ENCODE results near the gene S100A13. TPM values are rescaled to one million over a fixed set of nuclear protein-coding genes. Genes with fewer than 3 reads are reported as not detected.

Gene S100A13
- total and polyA plus RNA-seq, 8 donors, result 18.7 to 271 (median 43.1) TPM

DNA sequence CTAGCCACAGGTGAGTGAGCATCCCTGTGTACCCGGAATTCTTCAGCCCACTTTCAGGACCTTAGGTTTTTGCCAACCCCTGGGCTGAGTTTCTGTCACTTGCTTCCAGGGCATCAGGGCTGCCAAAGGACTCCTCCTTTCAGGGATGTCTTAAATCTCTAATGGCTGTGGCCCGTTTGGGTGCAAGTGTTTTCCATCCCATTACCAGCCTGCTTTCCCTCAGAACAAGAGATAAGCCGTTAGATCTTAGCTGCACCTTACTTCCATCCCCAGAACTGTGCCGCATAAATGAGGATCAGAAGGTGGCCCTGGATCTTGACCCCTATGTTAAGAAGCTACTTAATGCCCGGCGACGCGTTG, 31.9 kb upstream of the S100A13 start:
- Histone ChIP-seq H3K27ac (peak overlapping the region; percentile 90 to 98 (median 95)), H3K27me3 (no peaks in the 10 kb centered on the region), H3K9me3 (no peaks in the 10 kb centered on the region), H3K4me1 (peaks cover 5 to 30% (median 18%) of the 10 kb centered on the region in 4 donors), H3K4me3 (peak overlapping the region; percentile 67 to 78 (median 76)), H3K36me3 (peaks cover 33 to 41% (median 38%) of the 10 kb centered on the region in 4 donors)
- TF ChIP-seq POLR2A (IDR thresholded peaks at IDR 0.05) (no peak), EP300 (IDR thresholded peaks at IDR 0.05) (no peak), POLR2AphosphoS5 (IDR thresholded peaks at IDR 0.05) (no peak)
- TF ChIP-seq, protein P1, sequence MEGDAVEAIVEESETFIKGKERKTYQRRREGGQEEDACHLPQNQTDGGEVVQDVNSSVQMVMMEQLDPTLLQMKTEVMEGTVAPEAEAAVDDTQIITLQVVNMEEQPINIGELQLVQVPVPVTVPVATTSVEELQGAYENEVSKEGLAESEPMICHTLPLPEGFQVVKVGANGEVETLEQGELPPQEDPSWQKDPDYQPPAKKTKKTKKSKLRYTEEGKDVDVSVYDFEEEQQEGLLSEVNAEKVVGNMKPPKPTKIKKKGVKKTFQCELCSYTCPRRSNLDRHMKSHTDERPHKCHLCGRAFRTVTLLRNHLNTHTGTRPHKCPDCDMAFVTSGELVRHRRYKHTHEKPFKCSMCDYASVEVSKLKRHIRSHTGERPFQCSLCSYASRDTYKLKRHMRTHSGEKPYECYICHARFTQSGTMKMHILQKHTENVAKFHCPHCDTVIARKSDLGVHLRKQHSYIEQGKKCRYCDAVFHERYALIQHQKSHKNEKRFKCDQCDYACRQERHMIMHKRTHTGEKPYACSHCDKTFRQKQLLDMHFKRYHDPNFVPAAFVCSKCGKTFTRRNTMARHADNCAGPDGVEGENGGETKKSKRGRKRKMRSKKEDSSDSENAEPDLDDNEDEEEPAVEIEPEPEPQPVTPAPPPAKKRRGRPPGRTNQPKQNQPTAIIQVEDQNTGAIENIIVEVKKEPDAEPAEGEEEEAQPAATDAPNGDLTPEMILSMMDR (IDR thresholded peaks at IDR 0.05), result no peak
- DNase-seq, result no peak
- intact Hi-C loops (cut with DNase I; ENCODE audit: low total_unique reads), result no loop called here
- 18 to 33% (median 26%) methylated on average over 7 to 8 of the region's 8 CpGs for WGBS, 5 donors

DNA sequence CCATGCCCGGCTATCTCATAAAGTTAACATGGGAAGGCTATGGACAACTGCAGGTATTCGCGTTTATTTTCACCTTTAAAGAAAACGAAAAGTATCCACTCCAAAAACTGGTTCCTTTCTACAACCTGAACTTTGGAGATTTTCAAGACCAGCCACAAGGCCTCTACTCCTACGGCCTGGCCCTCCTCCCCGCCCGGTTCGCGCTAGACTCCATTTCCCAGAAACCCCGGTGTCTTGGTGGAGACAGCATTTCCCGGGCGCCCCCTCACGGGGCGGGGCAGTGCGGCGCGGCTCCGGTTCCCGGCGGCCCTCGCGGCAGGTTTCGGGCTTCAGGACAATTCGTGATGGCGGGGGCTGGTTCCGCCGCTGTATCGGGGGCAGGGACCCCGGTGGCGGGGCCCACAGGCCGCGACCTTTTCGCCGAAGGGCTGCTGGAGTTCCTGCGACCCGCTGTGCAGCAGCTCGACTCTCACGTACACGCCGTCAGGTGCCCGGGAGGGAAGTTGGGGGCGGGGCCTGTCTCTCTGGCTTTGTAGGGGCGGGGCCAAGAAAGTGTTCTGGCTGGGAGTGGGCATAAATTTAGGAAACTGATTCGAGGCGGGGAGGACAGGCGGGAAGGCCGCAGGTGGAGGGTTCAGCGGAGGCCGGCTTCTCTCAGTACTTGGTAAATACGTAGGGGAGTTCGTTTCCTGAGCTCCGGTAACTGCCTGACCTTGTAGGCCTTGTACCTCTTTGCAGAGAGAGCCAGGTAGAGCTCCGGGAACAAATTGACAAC, 31.3 kb upstream of the S100A13 start, which contains the start of gene SNAPIN:
SNAPIN (plus strand) TSS at position 304 of the 775 bp plus-strand sequence; CDS start at position 345, 41 bp downstream.
- Histone ChIP-seq H3K36me3 (peaks cover 27 to 35% (median 32%) of the 10 kb centered on the region in 4 donors), H3K4me1 (peaks cover 5 to 30% (median 18%) of the 10 kb centered on the region in 4 donors), H3K9me3 (no peaks in the 10 kb centered on the region), H3K4me3 (peak within 1 kb of the TSS; percentile 67 to 78 (median 76)), H3K27me3 (no peaks in the 10 kb centered on the region), H3K27ac (peak within 1 kb of the TSS; percentile 90 to 98 (median 95))
- peak; percentile 90 to 97 for DNase-seq
- TF ChIP-seq, protein P1 (IDR thresholded peaks at IDR 0.05), result peak in 2 of 7 experiments; percentile 30 to 32
- TF ChIP-seq EP300 (IDR thresholded peaks at IDR 0.05), result no peak
- TF ChIP-seq POLR2A (IDR thresholded peaks at IDR 0.05), result no peak
- peak; percentile 61 to 85 (median 63) for TF ChIP-seq POLR2AphosphoS5 (IDR thresholded peaks at IDR 0.05)
- intact Hi-C loops (cut with DNase I; ENCODE audit: low total_unique reads), result no loop called here
- 2 to 8% (median 2%) methylated on average over 22 to 53 of the region's 53 CpGs for WGBS, 5 donors

DNA sequence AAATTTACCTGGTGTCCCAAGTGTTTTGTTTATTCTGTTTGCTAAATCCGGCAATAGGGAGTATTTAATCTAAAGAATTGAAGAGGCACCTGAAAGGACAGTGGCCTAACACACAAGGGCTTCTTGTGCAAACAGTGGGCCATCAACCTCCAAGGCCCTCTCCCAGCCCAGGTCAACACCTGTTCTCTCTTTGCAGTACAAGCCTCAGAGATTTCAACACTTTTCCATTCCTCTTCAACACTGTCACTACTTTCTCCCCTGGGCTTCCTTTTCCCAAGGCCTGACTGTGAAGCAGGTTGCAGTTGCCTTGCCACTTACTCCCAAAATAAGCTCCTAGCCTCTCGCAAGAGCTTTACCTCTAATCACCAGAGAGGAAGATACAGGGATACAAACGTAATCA, 28.0 kb upstream of the S100A13 start:
- no peak for DNase-seq

DNA sequence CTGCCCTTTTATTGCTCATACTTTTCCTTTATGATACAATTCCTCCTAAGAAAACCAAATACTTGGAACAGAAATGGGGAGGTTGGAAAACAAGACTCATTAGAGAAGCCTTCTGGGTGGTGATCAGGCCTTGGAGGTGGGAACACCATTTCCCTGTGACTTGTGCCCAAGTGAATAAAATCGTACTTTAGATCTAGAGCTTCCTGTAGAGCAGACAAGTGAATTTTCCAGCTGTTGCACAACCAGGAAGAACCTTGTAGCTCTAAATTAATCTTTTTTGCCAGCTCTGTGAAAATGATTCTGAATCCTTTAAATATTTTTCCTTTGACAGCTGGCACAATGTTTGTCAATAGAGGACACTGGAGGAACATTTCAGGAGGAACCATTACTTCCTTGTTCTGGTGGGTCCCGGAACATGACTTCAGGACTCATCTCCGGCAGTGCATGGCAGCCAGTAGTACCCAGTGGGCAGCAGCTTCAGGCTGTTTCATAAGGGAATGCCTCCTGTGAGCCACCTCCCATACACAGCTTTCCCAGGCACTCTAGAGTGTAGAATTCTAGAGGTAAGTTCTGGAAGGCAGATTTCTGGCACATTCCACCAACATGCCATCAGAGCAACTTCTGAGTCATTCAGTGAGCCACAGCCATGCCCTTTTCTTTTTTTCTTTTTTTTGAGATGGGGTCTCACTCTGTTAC, 25.6 kb upstream of the S100A13 start:
- no peaks in the 10 kb centered on the region for H3K27me3 ChIP-seq
- intact Hi-C loops (cut with DNase I; ENCODE audit: low total_unique reads), result no loop called here
- DNase-seq, result no peak
- H3K4me3 ChIP-seq, result no peak overlapping the region
- TF ChIP-seq POLR2A (IDR thresholded peaks at IDR 0.05) (no peak), POLR2AphosphoS5 (IDR thresholded peaks at IDR 0.05) (no peak), EP300 (IDR thresholded peaks at IDR 0.05) (no peak)
- TF ChIP-seq, protein P1 (IDR thresholded peaks at IDR 0.05), result no peak
- no peaks in the 10 kb centered on the region for H3K36me3 ChIP-seq
- H3K9me3 ChIP-seq, result no peaks in the 10 kb centered on the region
- peaks cover 15 to 38% (median 32%) of the 10 kb centered on the region in 4 donors for H3K4me1 ChIP-seq
- 39 to 68% (median 60%) methylated on average over 3 of the region's 3 CpGs for WGBS, 5 donors
- peak overlapping the region; percentile 23 to 76 (median 35) for H3K27ac ChIP-seq

More for the DNA sequence above, 28.0 kb upstream of the S100A13 start:
- H3K36me3 ChIP-seq, result peaks cover 0 to 4% (median 0%) of the 10 kb centered on the region in 4 donors
- no peaks in the 10 kb centered on the region for H3K9me3 ChIP-seq
- intact Hi-C loops (cut with DNase I; ENCODE audit: low total_unique reads), result no loop called here
- peak overlapping the region in 1 of 5 donors; percentile 5 for H3K27ac ChIP-seq
- H3K4me3 ChIP-seq, result no peak overlapping the region
- no peaks in the 10 kb centered on the region for H3K27me3 ChIP-seq
- WGBS, 5 donors, result 61 to 78% (median 67%) methylated on average over 3 of the region's 3 CpGs
- peaks cover 5 to 35% (median 24%) of the 10 kb centered on the region in 4 donors for H3K4me1 ChIP-seq
- TF ChIP-seq POLR2A (IDR thresholded peaks at IDR 0.05), result no peak
